H9 (cell line): ENCODE results near the gene DOK5. TPM values are rescaled to one million over a fixed set of nuclear protein-coding genes. Genes with fewer than 3 reads are reported as not detected.

Source experiments
- DNase-seq: peaks from one replicate; pipeline ENCODE4 v3.0.0-alpha.2; 2017
- H2AFZ ChIP-seq: one replicate; pipeline ENCODE4 v1.6.1; 2013; ENCODE audit warnings: mild to moderate bottlenecking, low read length, control low read depth, moderate library complexity
- H2AK5ac ChIP-seq: 2 replicates; pipeline ENCODE4 v1.6.1; 2013; ENCODE audit warnings: low read length, control low read depth, mixed read lengths; ENCODE audit not compliant: insufficient read length
- H2BK120ac ChIP-seq: one replicate; pipeline ENCODE4 v1.6.1; 2013; ENCODE audit warnings: low read depth, mild to moderate bottlenecking, low read length, control low read depth, inconsistent platforms; ENCODE audit not compliant: poor library complexity, severe bottlenecking
- H2BK12ac ChIP-seq: 2 replicates; pipeline ENCODE4 v1.6.1; 2013; ENCODE audit warnings: low read length, control low read depth, mixed read lengths, low read depth; ENCODE audit not compliant: insufficient read length
- H2BK15ac ChIP-seq: 2 replicates; pipeline ENCODE4 v1.6.1; 2013; ENCODE audit warnings: low read depth, low read length, control low read depth
- H2BK20ac ChIP-seq: one replicate; pipeline ENCODE4 v1.6.1; 2013; ENCODE audit warnings: low read depth, mild to moderate bottlenecking, low read length, control low read depth, inconsistent platforms; ENCODE audit not compliant: poor library complexity, severe bottlenecking
- H2BK5ac ChIP-seq: 2 replicates; pipeline ENCODE4 v1.6.1; 2013; ENCODE audit warnings: low read length, control low read depth, mixed read lengths; ENCODE audit not compliant: insufficient read length
- H3K14ac ChIP-seq: 2 replicates; pipeline ENCODE4 v1.6.1; 2013; ENCODE audit warnings: low read length, control low read depth; ENCODE audit not compliant: insufficient read depth
- H3K18ac ChIP-seq: 2 replicates; pipeline ENCODE4 v1.6.1; 2013; ENCODE audit warnings: low read depth, mild to moderate bottlenecking, mixed read lengths, low read length, control low read depth; ENCODE audit not compliant: insufficient read length
- H3K23ac ChIP-seq: 2 replicates; pipeline ENCODE4 v1.6.1; 2013; ENCODE audit warnings: low read length, control low read depth, mixed read lengths, low read depth; ENCODE audit not compliant: insufficient read length
- H3K23me2 ChIP-seq: 2 replicates; pipeline ENCODE4 v1.6.1; 2013; ENCODE audit warnings: low read depth, mild to moderate bottlenecking, mixed read lengths, low read length, control low read depth; ENCODE audit not compliant: insufficient read length, poor library complexity, severe bottlenecking
- H3K27ac ChIP-seq: 2 replicates; pipeline ENCODE4 v1.5.1; 2013; ENCODE audit warnings: low read length, control low read depth, mixed read lengths, low read depth; ENCODE audit not compliant: insufficient read length
- H3K27me3 ChIP-seq: 2 replicates; pipeline ENCODE4 v1.6.1; 2013; ENCODE audit warnings: low read length, control low read depth, inconsistent platforms; ENCODE audit not compliant: insufficient read depth
- H3K4ac ChIP-seq: 2 replicates; pipeline ENCODE4 v1.6.1; 2013; ENCODE audit warnings: low read depth, mild to moderate bottlenecking, control low read depth, inconsistent platforms, low read length, moderate library complexity
- H3K4me1 ChIP-seq: 2 replicates; pipeline ENCODE4 v1.6.1; 2013; ENCODE audit warnings: low read length, control low read depth, inconsistent platforms; ENCODE audit not compliant: insufficient read depth
- H3K4me2 ChIP-seq: 2 replicates; pipeline ENCODE4 v1.6.1; 2013; ENCODE audit warnings: low read length, control low read depth, mixed read lengths; ENCODE audit not compliant: insufficient read length, insufficient read depth
- H3K56ac ChIP-seq: 2 replicates; pipeline ENCODE4 v1.6.1; 2013; ENCODE audit warnings: low read depth, mild to moderate bottlenecking, mixed read lengths, low read length, control low read depth; ENCODE audit not compliant: insufficient read length
- H3K79me1 ChIP-seq: 2 replicates; pipeline ENCODE4 v1.6.1; 2013; ENCODE audit warnings: low read depth, mild to moderate bottlenecking, moderate library complexity, low read length, control low read depth, inconsistent platforms; ENCODE audit not compliant: insufficient read depth, poor library complexity, severe bottlenecking
- H3K79me2 ChIP-seq: 2 replicates; pipeline ENCODE4 v1.6.1; 2013; ENCODE audit warnings: low read length, control low read depth, inconsistent platforms; ENCODE audit not compliant: insufficient read depth
- H3K9ac ChIP-seq: 2 replicates; pipeline ENCODE4 v1.6.1; 2013; ENCODE audit warnings: low read length, control low read depth, mixed read lengths; ENCODE audit not compliant: insufficient read length; ENCODE audit errors: extremely low read depth
- H3K9me3 ChIP-seq: one replicate; pipeline ENCODE4 v1.6.1; 2013; ENCODE audit warnings: low read depth, low read length, inconsistent platforms; ENCODE audit not compliant: control insufficient read depth
- H3T11ph ChIP-seq: one replicate; pipeline ENCODE4 v1.6.1; 2013; ENCODE audit warnings: mild to moderate bottlenecking, low read length, control low read depth, inconsistent platforms
- H4K20me1 ChIP-seq: one replicate; pipeline ENCODE4 v1.6.1; 2013; ENCODE audit not compliant: control insufficient read depth, insufficient read length, insufficient read depth
- H4K5ac ChIP-seq: 2 replicates; pipeline ENCODE4 v1.6.1; 2013; ENCODE audit warnings: low read depth, mild to moderate bottlenecking, mixed read lengths, low read length, control low read depth; ENCODE audit not compliant: insufficient read length
- H4K8ac ChIP-seq: replicated peaks from 2 replicates; pipeline ENCODE4 v1.6.1; 2013; ENCODE audit warnings: low read length, control low read depth, mixed read lengths, low read depth; ENCODE audit not compliant: insufficient read length
- H4K91ac ChIP-seq: 2 replicates; pipeline ENCODE4 v1.6.1; 2013; ENCODE audit warnings: low read depth, mild to moderate bottlenecking, moderate library complexity, mixed read lengths, low read length, control low read depth; ENCODE audit not compliant: insufficient read length
- H3K27ac Mint-ChIP-seq, 3 experiments: 2 replicates in 2 of 3; 3 replicates in 1 of 3; pipeline ENCODE4 v1.8.0; 2020 to 2021; ENCODE audit warnings: mixed read lengths in 3 of 3, mild to moderate bottlenecking in 1 of 3, moderate library complexity in 1 of 3
- H3K27me3 Mint-ChIP-seq: 2 replicates; pipeline ENCODE4 v1.8.0; 2021; ENCODE audit warnings: low read depth, mild to moderate bottlenecking, moderate library complexity, mixed read lengths
- H3K36me3 Mint-ChIP-seq, 3 experiments: 2 replicates in 2 of 3; 3 replicates in 1 of 3; pipeline ENCODE4 v1.8.0; 2020 to 2021; ENCODE audit warnings: low read depth in 3 of 3, mixed read lengths in 3 of 3; ENCODE audit not compliant: insufficient read depth in 1 of 3
- H3K4me1 Mint-ChIP-seq, 2 experiments: 2 replicates each; pipeline ENCODE4 v1.8.0; 2020; ENCODE audit warnings: mixed read lengths in 2 of 2
- H3K4me3 Mint-ChIP-seq, 2 experiments: 2 replicates in 1 of 2; 3 replicates in 1 of 2; pipeline ENCODE4 v1.8.0; 2020 to 2021; ENCODE audit warnings: mild to moderate bottlenecking in 2 of 2, mixed read lengths in 2 of 2, moderate library complexity in 1 of 2
- H3K9me3 Mint-ChIP-seq, 2 experiments: 2 replicates in 1 of 2; 3 replicates in 1 of 2; pipeline ENCODE4 v1.8.0; 2020; ENCODE audit warnings: mild to moderate bottlenecking in 2 of 2, mixed read lengths in 2 of 2, moderate library complexity in 1 of 2
- CTCF ChIP-seq: fragments of 200-600 bp; sonication (generic); conservative IDR thresholded peaks from 3 replicates; pipeline ENCODE4 v1.8.0; 2021; ENCODE audit warnings: antibody characterized with exemption, mild to moderate bottlenecking
- WGBS: extraction: QIAGEN DNeasy Blood & Tissue Kit; methylation state at CpG from one replicate; pipeline ENCODE4 v1.1.7; 2013; ENCODE audit warnings: missing lambda C conversion rate, low lambda C conversion rate, mixed read lengths; ENCODE audit not compliant: insufficient read length; ENCODE audit errors: extremely low coverage; 5-methylcytosine and 5-hydroxymethylcytosine counted together
- total RNA-seq: library from RNA; stranded (reverse); gene quantifications from 2 replicates; pipeline ENCODE4 v1.2.1, GENCODE V29; 2021

DOK5 gene
- total RNA-seq, 1 experiment from 2014 or later, result 4.5 TPM

- H3K27ac ChIP-seq, result no peak overlapping the region
- H2AFZ ChIP-seq, result peak overlapping the region; percentile 86
- H2BK120ac ChIP-seq, result no peak overlapping the region
- H4K8ac ChIP-seq, result no peak overlapping the region
- H2BK5ac ChIP-seq, result no peak overlapping the region
- no peak overlapping the region for H3T11ph ChIP-seq
- no peak overlapping the region for H3K23ac ChIP-seq
- Mint-ChIP-seq H3K36me3 (no peaks in the 10 kb centered on the region; a peak in 2 of 7 replicates), H3K4me3 (peak overlapping the region; percentile 90 to 94), H3K27ac (no peak overlapping the region; a peak in 2 of 7 replicates), H3K4me1 (peaks cover 29 to 30% of the 10 kb centered on the region in 2 experiments), H3K9me3 (no peaks in the 10 kb centered on the region; a peak in 1 of 5 replicates), H3K27me3 (peaks cover 46% of the 10 kb centered on the region)
- no peaks in the 10 kb centered on the region for H4K20me1 ChIP-seq
- H2BK12ac ChIP-seq, result no peak overlapping the region
- H3K9ac ChIP-seq, result peak overlapping the region; percentile 43
- H3K9me3 ChIP-seq, result no peaks in the 10 kb centered on the region
- no peak overlapping the region for H2BK15ac ChIP-seq
- no peak for TF ChIP-seq CTCF
- H3K79me2 ChIP-seq, result no peaks in the 10 kb centered on the region
- WGBS, result no CpG with 5 or more reads among the region's 32 CpGs
- no peak overlapping the region for H3K4ac ChIP-seq
- peaks cover 10% of the 10 kb centered on the region for H3K23me2 ChIP-seq
- no peak overlapping the region for H3K56ac ChIP-seq
- no peak overlapping the region for H4K5ac ChIP-seq
- peak overlapping the region; percentile 95 for H3K4me2 ChIP-seq
- H3K14ac ChIP-seq, result no peak overlapping the region; the same call in 1 of the 2 replicates
- H2BK20ac ChIP-seq, result no peak overlapping the region
- no peak overlapping the region for H2AK5ac ChIP-seq
- no peak for DNase-seq
- no peaks in the 10 kb centered on the region for H3K79me1 ChIP-seq
- peak overlapping the region; percentile 27 for H3K18ac ChIP-seq
- no peak overlapping the region for H4K91ac ChIP-seq
- H3K4me1 ChIP-seq, result peaks cover 4% of the 10 kb centered on the region; the same call in 1 of the 2 replicates
- peaks cover 3% of the 10 kb centered on the region; the same call in 1 of the 2 replicates for H3K27me3 ChIP-seq
Observed at GRCh38 chr20:54476169-54477009, 996 bp downstream of the DOK5 start.
